COLO668 (cell line): ENCODE measurements around the gene SSR2.

Experiments
- DNase-seq: peaks from one replicate; lab custom pipeline; 2025; ENCODE audit not compliant: unreplicated experiment; lab: John Stamatoyannopoulos, UW

SSR2 gene

GRCh38 chr1:155974208-155975115, 46.3 kb downstream of the SSR2 start:
- DNase-seq, result peak; percentile 60

GRCh38 chr1:155973723-155974122, 47.0 kb downstream of the SSR2 start:
- no peak for DNase-seq

GRCh38 chr1:155971910-155972809, 48.6 kb downstream of the SSR2 start:
- no peak for DNase-seq

- DNase-seq, result no peak
These were observed 50.1 kb downstream of the SSR2 start for GRCh38 chr1:155970531-155971167.

GRCh38 chr1:155969377-155969791, 51.4 kb downstream of the SSR2 start:
- DNase-seq, result no peak

GRCh38 chr1:155968670-155969069, 52.1 kb downstream of the SSR2 start:
- DNase-seq, result no peak

- no peak for DNase-seq
These were observed 52.7 kb downstream of the SSR2 start for GRCh38 chr1:155968051-155968400.

GRCh38 chr1:155967341-155968050, 53.3 kb downstream of the SSR2 start:
- no peak for DNase-seq

- no peak for DNase-seq
These were observed 54.0 kb downstream of the SSR2 start for GRCh38 chr1:155966750-155967149.

GRCh38 chr1:155966135-155966534, 54.6 kb downstream of the SSR2 start:
- DNase-seq, result no peak

GRCh38 chr1:155964193-155964592, 56.6 kb downstream of the SSR2 start:
- no peak for DNase-seq

- no peak for DNase-seq
These were observed 58.0 kb downstream of the SSR2 start for GRCh38 chr1:155962599-155963211.

GRCh38 chr1:155961937-155962336, 58.8 kb downstream of the SSR2 start:
- peak; percentile 35 for DNase-seq

GRCh38 chr1:155960081-155960745, 60.5 kb downstream of the SSR2 start:
- DNase-seq, result no peak
